ENCODE results near the gene PLBD1. TPM values are rescaled to one million over a fixed set of nuclear protein-coding genes. Genes with fewer than 3 reads are reported as not detected.

Gene PLBD1
- total RNA-seq, 4 donors from 2014 or later = 30.8 to 74.6 (median 40.4) TPM

GRCh38 chr12:14561677-14562238 is 5.9 kb downstream of the PLBD1 start:
- Histone ChIP-seq H3K9me3 (no peaks in the 10 kb centered on the region), H3K4me3 (no peak overlapping the region), H3K36me3 (no peaks in the 10 kb centered on the region), H3K27me3 (no peaks in the 10 kb centered on the region), H3K27ac (peak overlapping the region; percentile 50 to 82 (median 68)), H3K4me1 (peaks cover 0 to 64% (median 19%) of the 10 kb centered on the region in 4 donors)
- TF ChIP-seq EP300 (IDR thresholded peaks at IDR 0.05; ENCODE audit: low read depth) = no peak
- no peak for TF ChIP-seq POLR2A (IDR thresholded peaks at IDR 0.05)
- no peak for TF ChIP-seq POLR2AphosphoS5 (IDR thresholded peaks at IDR 0.05)
- TF ChIP-seq CTCF (IDR thresholded peaks at IDR 0.05) = no peak
- WGBS, 2 donors (ENCODE audit: low coverage in 1 of 2) = 74 to 88% methylated on average over 5 to 9 of the region's 9 CpGs
- intact Hi-C loops (cut with DNase I; ENCODE audit: low total_unique reads) (no loop called here), in situ Hi-C loops (cut with MboI; ENCODE audit: low pct_ligation_motif_present in 1 of 4, low pct_unique_long_range_greater_than_20kb in 1 of 4, low sequenced_read_pairs in 3 of 4) (no loop called here)
- no peak for DNase-seq

- Histone ChIP-seq H3K4me3 (no peak overlapping the region), H3K36me3 (no peaks in the 10 kb centered on the region), H3K4me1 (peaks cover 0 to 58% (median 18%) of the 10 kb centered on the region in 4 donors), H3K27ac (peak overlapping the region; percentile 50 to 82 (median 68)), H3K9me3 (no peaks in the 10 kb centered on the region), H3K27me3 (no peaks in the 10 kb centered on the region)
- 58 to 67% methylated on average over 4 to 6 of the region's 6 CpGs for WGBS, 2 donors (ENCODE audit: low coverage in 1 of 2)
- intact Hi-C loops (cut with DNase I; ENCODE audit: low total_unique reads) = no loop called here
- in situ Hi-C loops (cut with MboI; ENCODE audit: low pct_ligation_motif_present in 1 of 4, low pct_unique_long_range_greater_than_20kb in 1 of 4, low sequenced_read_pairs in 3 of 4) = no loop called here
- no peak for DNase-seq
- TF ChIP-seq POLR2AphosphoS5 (IDR thresholded peaks at IDR 0.05) (no peak), POLR2A (IDR thresholded peaks at IDR 0.05) (no peak), CTCF (IDR thresholded peaks at IDR 0.05) (no peak), EP300 (IDR thresholded peaks at IDR 0.05; ENCODE audit: low read depth) (no peak)
These were observed 6.6 kb downstream of the PLBD1 start for GRCh38 chr12:14560904-14561574.

- in situ Hi-C loops (cut with MboI; ENCODE audit: low pct_ligation_motif_present in 1 of 4, low pct_unique_long_range_greater_than_20kb in 1 of 4, low sequenced_read_pairs in 3 of 4) (no loop called here), intact Hi-C loops (cut with DNase I; ENCODE audit: low total_unique reads) (no loop called here)
- peaks cover 11 to 79% (median 34%) of the 10 kb centered on the region in 4 donors for H3K4me1 ChIP-seq
- no peaks in the 10 kb centered on the region for H3K36me3 ChIP-seq
- no peak overlapping the region for H3K4me3 ChIP-seq
- TF ChIP-seq CTCF (IDR thresholded peaks at IDR 0.05) (no peak), POLR2A (IDR thresholded peaks at IDR 0.05) (no peak), POLR2AphosphoS5 (IDR thresholded peaks at IDR 0.05) (no peak), EP300 (IDR thresholded peaks at IDR 0.05; ENCODE audit: low read depth) (no peak)
- no peaks in the 10 kb centered on the region for H3K27me3 ChIP-seq
- peak; percentile 31 for DNase-seq
- peak overlapping the region; percentile 64 to 89 (median 81) for H3K27ac ChIP-seq
- WGBS, 2 donors (ENCODE audit: low coverage in 1 of 2) = 19 to 26% methylated on average over 4 of the region's 4 CpGs
- H3K9me3 ChIP-seq = no peaks in the 10 kb centered on the region
These were observed 9.2 kb downstream of the PLBD1 start for GRCh38 chr12:14558473-14558959.

- WGBS, 2 donors (ENCODE audit: low coverage in 1 of 2) = 78 to 89% methylated on average over 6 to 7 of the region's 8 CpGs
- TF ChIP-seq CTCF (IDR thresholded peaks at IDR 0.05) (no peak), POLR2AphosphoS5 (IDR thresholded peaks at IDR 0.05) (no peak), EP300 (IDR thresholded peaks at IDR 0.05; ENCODE audit: low read depth) (no peak), POLR2A (IDR thresholded peaks at IDR 0.05) (no peak)
- intact Hi-C loops (cut with DNase I; ENCODE audit: low total_unique reads) = no loop called here
- Histone ChIP-seq H3K27me3 (no peaks in the 10 kb centered on the region), H3K4me1 (peaks cover 11 to 76% (median 32%) of the 10 kb centered on the region in 4 donors), H3K4me3 (no peak overlapping the region), H3K27ac (peak overlapping the region; percentile 64 to 89 (median 81)), H3K36me3 (no peaks in the 10 kb centered on the region), H3K9me3 (no peaks in the 10 kb centered on the region)
- no peak for DNase-seq
- in situ Hi-C loops (cut with MboI; ENCODE audit: low pct_ligation_motif_present in 1 of 4, low pct_unique_long_range_greater_than_20kb in 1 of 4, low sequenced_read_pairs in 3 of 4) = no loop called here
These were observed 9.7 kb downstream of the PLBD1 start for GRCh38 chr12:14557966-14558365.

All from transverse colon (tissue), 4 donors.